ENCODE results near the gene GATM. TPM values are rescaled to one million over a fixed set of nuclear protein-coding genes. Genes with fewer than 3 reads are reported as not detected.

The GATM gene
- total and polyA plus RNA-seq, 10 of the 15 experiments (the other 5 are each of a cell fraction or from before 2014, with no cell fraction given), result 11.7 to 83.1 (median 38.2) TPM

DNA sequence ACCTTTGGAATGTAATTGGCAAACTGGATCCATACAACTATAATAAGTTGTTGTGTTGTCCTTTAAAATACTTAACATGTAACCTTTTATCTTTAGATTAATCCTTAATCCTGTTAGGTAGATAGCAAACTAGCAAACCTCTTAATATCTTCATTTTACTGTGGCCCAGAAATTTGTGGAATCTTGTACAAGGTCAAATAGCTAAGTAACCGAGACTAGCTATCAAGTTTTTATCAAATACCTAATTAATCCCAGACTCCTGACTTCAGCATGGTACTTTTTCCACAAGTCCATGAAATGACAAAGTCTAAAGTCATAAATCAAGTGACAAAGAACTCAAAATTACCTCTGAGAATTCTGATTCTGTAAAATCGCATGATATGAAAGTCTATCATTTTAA, 4.4 kb downstream of the GATM start:
- H3K27ac ChIP-seq (ENCODE audit: control insufficient read depth, insufficient read depth), result no peak overlapping the region
- no peak for TF ChIP-seq FOXK2 (IDR thresholded peaks at IDR 0.05)
- TF ChIP-seq TCF12 (IDR thresholded peaks at IDR 0.05; ENCODE audit: low read depth, low read length), result no peak
- TF ChIP-seq, protein P1, sequence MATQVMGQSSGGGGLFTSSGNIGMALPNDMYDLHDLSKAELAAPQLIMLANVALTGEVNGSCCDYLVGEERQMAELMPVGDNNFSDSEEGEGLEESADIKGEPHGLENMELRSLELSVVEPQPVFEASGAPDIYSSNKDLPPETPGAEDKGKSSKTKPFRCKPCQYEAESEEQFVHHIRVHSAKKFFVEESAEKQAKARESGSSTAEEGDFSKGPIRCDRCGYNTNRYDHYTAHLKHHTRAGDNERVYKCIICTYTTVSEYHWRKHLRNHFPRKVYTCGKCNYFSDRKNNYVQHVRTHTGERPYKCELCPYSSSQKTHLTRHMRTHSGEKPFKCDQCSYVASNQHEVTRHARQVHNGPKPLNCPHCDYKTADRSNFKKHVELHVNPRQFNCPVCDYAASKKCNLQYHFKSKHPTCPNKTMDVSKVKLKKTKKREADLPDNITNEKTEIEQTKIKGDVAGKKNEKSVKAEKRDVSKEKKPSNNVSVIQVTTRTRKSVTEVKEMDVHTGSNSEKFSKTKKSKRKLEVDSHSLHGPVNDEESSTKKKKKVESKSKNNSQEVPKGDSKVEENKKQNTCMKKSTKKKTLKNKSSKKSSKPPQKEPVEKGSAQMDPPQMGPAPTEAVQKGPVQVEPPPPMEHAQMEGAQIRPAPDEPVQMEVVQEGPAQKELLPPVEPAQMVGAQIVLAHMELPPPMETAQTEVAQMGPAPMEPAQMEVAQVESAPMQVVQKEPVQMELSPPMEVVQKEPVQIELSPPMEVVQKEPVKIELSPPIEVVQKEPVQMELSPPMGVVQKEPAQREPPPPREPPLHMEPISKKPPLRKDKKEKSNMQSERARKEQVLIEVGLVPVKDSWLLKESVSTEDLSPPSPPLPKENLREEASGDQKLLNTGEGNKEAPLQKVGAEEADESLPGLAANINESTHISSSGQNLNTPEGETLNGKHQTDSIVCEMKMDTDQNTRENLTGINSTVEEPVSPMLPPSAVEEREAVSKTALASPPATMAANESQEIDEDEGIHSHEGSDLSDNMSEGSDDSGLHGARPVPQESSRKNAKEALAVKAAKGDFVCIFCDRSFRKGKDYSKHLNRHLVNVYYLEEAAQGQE (IDR thresholded peaks at IDR 0.05; ENCODE audit: low read depth, low read length), result no peak
- no peak for TF ChIP-seq HCFC1 (IDR thresholded peaks at IDR 0.05; ENCODE audit: low read length)
- TF ChIP-seq ATF7 (IDR thresholded peaks at IDR 0.05; ENCODE audit: low read depth), result no peak
- TF ChIP-seq, protein P2, sequence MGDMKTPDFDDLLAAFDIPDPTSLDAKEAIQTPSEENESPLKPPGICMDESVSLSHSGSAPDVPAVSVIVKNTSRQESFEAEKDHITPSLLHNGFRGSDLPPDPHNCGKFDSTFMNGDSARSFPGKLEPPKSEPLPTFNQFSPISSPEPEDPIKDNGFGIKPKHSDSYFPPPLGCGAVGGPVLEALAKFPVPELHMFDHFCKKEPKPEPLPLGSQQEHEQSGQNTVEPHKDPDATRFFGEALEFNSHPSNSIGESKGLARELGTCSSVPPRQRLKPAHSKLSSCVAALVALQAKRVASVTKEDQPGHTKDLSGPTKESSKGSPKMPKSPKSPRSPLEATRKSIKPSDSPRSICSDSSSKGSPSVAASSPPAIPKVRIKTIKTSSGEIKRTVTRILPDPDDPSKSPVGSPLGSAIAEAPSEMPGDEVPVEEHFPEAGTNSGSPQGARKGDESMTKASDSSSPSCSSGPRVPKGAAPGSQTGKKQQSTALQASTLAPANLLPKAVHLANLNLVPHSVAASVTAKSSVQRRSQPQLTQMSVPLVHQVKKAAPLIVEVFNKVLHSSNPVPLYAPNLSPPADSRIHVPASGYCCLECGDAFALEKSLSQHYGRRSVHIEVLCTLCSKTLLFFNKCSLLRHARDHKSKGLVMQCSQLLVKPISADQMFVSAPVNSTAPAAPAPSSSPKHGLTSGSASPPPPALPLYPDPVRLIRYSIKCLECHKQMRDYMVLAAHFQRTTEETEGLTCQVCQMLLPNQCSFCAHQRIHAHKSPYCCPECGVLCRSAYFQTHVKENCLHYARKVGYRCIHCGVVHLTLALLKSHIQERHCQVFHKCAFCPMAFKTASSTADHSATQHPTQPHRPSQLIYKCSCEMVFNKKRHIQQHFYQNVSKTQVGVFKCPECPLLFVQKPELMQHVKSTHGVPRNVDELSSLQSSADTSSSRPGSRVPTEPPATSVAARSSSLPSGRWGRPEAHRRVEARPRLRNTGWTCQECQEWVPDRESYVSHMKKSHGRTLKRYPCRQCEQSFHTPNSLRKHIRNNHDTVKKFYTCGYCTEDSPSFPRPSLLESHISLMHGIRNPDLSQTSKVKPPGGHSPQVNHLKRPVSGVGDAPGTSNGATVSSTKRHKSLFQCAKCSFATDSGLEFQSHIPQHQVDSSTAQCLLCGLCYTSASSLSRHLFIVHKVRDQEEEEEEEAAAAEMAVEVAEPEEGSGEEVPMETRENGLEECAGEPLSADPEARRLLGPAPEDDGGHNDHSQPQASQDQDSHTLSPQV (IDR thresholded peaks at IDR 0.05), result no peak
- no peak for TF ChIP-seq DPF2 (IDR thresholded peaks at IDR 0.05)
- no peak for TF ChIP-seq BHLHE40 (IDR thresholded peaks at IDR 0.05; ENCODE audit: borderline replicate concordance in 1 of 2, low read depth in 2 of 2, low read length in 1 of 2)
- TF ChIP-seq EZH2 (IDR thresholded peaks at IDR 0.05; ENCODE audit: borderline replicate concordance, control insufficient read depth, low read depth, low read length), result no peak
- TF ChIP-seq, protein P3, sequence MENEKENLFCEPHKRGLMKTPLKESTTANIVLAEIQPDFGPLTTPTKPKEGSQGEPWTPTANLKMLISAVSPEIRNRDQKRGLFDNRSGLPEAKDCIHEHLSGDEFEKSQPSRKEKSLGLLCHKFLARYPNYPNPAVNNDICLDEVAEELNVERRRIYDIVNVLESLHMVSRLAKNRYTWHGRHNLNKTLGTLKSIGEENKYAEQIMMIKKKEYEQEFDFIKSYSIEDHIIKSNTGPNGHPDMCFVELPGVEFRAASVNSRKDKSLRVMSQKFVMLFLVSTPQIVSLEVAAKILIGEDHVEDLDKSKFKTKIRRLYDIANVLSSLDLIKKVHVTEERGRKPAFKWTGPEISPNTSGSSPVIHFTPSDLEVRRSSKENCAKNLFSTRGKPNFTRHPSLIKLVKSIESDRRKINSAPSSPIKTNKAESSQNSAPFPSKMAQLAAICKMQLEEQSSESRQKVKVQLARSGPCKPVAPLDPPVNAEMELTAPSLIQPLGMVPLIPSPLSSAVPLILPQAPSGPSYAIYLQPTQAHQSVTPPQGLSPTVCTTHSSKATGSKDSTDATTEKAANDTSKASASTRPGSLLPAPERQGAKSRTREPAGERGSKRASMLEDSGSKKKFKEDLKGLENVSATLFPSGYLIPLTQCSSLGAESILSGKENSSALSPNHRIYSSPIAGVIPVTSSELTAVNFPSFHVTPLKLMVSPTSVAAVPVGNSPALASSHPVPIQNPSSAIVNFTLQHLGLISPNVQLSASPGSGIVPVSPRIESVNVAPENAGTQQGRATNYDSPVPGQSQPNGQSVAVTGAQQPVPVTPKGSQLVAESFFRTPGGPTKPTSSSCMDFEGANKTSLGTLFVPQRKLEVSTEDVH (IDR thresholded peaks at IDR 0.05; ENCODE audit: low read depth, partially characterized antibody), result no peak
- TF ChIP-seq ZNF274 (IDR thresholded peaks at IDR 0.05; ENCODE audit: insufficient read depth, insufficient read length), result no peak
- TF ChIP-seq SMAD1 (IDR thresholded peaks at IDR 0.05; ENCODE audit: low read depth, partially characterized antibody), result no peak
- TF ChIP-seq RUNX3 (IDR thresholded peaks at IDR 0.05; ENCODE audit: low read length), result no peak
- no peak for TF ChIP-seq MYC (IDR thresholded peaks at IDR 0.05; ENCODE audit: insufficient read depth, insufficient read length, insufficient replicate concordance, low read length, severe bottlenecking)

More for the DNA sequence above, 4.4 kb downstream of the GATM start:
- ChIA-PET CTCF (interaction anchor here (1.5 kb wide), 2 partner anchors 66 to 210 kb away, joined by 3 to 4 read pairs; no protein-coding TSS in a partner anchor), POLR2A (interaction anchor here (1.8 to 2.5 kb wide), 2 partner anchors 18 to 31 kb away, joined by 5 to 9 read pairs; no protein-coding TSS in a partner anchor), RAD21 (ENCODE audit: unreplicated experiment) (interaction anchor here (0.7 kb wide), 1 partner anchor 19 kb away, joined by 3 read pairs; no protein-coding TSS in a partner anchor), SMC1A (ENCODE audit: uncharacterized antibody, unreplicated experiment) (interaction anchor here (0.7 to 4.6 kb wide), 3 partner anchors 12 to 26 kb away, joined by 3 to 37 read pairs (median 19); a partner anchor contains a TSS)
- Histone ChIP-seq H3K9ac (ENCODE audit: control insufficient read depth, insufficient read depth, low read length) (no peak overlapping the region), H3K4me3 (no peak overlapping the region), H3K9me3 (replicated peaks; ENCODE audit: control insufficient read depth, insufficient read depth, low read length) (no peaks in the 10 kb centered on the region), H2AFZ (ENCODE audit: control insufficient read depth, low read depth, low read length) (no peak overlapping the region), H3K27me3 (replicated peaks in 1 of 2; ENCODE audit: control insufficient read depth in 2 of 2, insufficient read depth in 2 of 2, low read length in 1 of 2) (no peaks in the 10 kb centered on the region), H4K20me1 (ENCODE audit: control insufficient read depth, insufficient read depth) (no peaks in the 10 kb centered on the region), H3K36me3 (ENCODE audit: control insufficient read depth in 2 of 2, insufficient read depth in 2 of 2, low read length in 1 of 2) (peaks cover 0 to under 1% of the 10 kb centered on the region in 2 experiments; a peak in 1 of 4 replicates), H3K4me2 (ENCODE audit: control insufficient read depth, insufficient read depth) (no peak overlapping the region), H3K4me1 (ENCODE audit: control insufficient read depth, insufficient read depth, low read length) (no peaks in the 10 kb centered on the region), H3K79me2 (ENCODE audit: control insufficient read depth, insufficient read depth, low read length) (peaks cover 7% of the 10 kb centered on the region)
- BruUV-seq (replicated peaks), result no TSS peak
- no peak for FAIRE-seq
- WGBS (ENCODE audit: insufficient coverage, insufficient replicate concordance, low lambda C conversion rate, missing lambda C conversion rate), result 92% methylated on average over 2 of the region's 2 CpGs
- in situ Hi-C loops (cut with MboI) (no loop called here), intact Hi-C loops (cut with micrococcal nuclease; ENCODE audit: unreplicated experiment) (no loop called here)
- no peak for DNase-seq (ENCODE audit: low read depth, low spot score)
- ATAC-seq, result no peak

Data from GM12878 (cell line).